HEK293 (cell line): ENCODE results near the gene SGSM2.
A peak's percentile ranks its signal among the peaks of the same experiment; 100 is the strongest.

Source experiments
- CTCF ChIA-PET: fragments of 350-600 bp; formaldehyde crosslinking; extraction: SDS; loops from one replicate; lab custom pipeline; 2021; ENCODE audit warnings: antibody characterized with exemption; lab: Yijun Ruan, JAX
- POLR2A ChIA-PET: fragments of 300-600 bp; formaldehyde crosslinking; extraction: SDS; loops from one replicate; lab custom pipeline; 2020; ENCODE audit warnings: antibody characterized with exemption, inconsistent platforms; lab: Yijun Ruan, JAX
- H3K27ac ChIP-seq: fragments of 200-500 bp; sonication (Bioruptor generic); 2 replicates; pipeline ENCODE4 v1.5.1; 2014; ENCODE audit warnings: low read depth, low read length, control low read depth, inconsistent platforms; ENCODE audit errors: extremely low read depth
- H3K36me3 ChIP-seq, 2 experiments: fragments of 200-500 bp in 1 of 2; sonication (Bioruptor generic) in 1 of 2; 1 replicate in 1 of 2; 2 replicates in 1 of 2; pipeline ENCODE4 v1.5.1; 2014 to 2017; ENCODE audit warnings: inconsistent platforms in 2 of 2, low read length in 2 of 2; ENCODE audit not compliant: control insufficient read depth in 2 of 2, insufficient read depth in 1 of 2
- H3K4me1 ChIP-seq: fragments of 200-500 bp; sonication (Bioruptor generic); 2 replicates; pipeline ENCODE4 v1.5.1; 2014; ENCODE audit warnings: mild to moderate bottlenecking, low read length, inconsistent platforms; ENCODE audit not compliant: control insufficient read depth, insufficient read depth
- H3K4me3 ChIP-seq: 2 replicates; pipeline ENCODE4 v1.5.1; 2011; ENCODE audit warnings: low read depth, mild to moderate bottlenecking, control low read depth, low read length, moderate library complexity
- H3K9me3 ChIP-seq: fragments of 200-500 bp; sonication (Bioruptor generic); 2 replicates; pipeline ENCODE4 v1.5.1; 2014; ENCODE audit warnings: low read depth, low read length, inconsistent platforms; ENCODE audit not compliant: control insufficient read depth, insufficient read depth
- AEBP2 ChIP-seq: fragments of 450-650 bp; formaldehyde crosslinking; IDR thresholded peaks from 2 replicates; pipeline ENCODE4 v1.5.1; 2016; ENCODE audit warnings: missing biosample characterization, missing genetic modification characterization, borderline replicate concordance
- BCL11A ChIP-seq: fragments of 450-650 bp; formaldehyde crosslinking; IDR thresholded peaks from 2 replicates; pipeline ENCODE4 v1.5.1; 2016; ENCODE audit warnings: low read depth, missing biosample characterization, missing genetic modification characterization
- ELK4 ChIP-seq: IDR thresholded peaks from 2 replicates; pipeline ENCODE4 v1.6.1; 2011; ENCODE audit warnings: mild to moderate bottlenecking, low read depth, low read length, borderline replicate concordance
- GFI1B ChIP-seq: fragments of 450-650 bp; formaldehyde crosslinking; IDR thresholded peaks from 2 replicates; pipeline ENCODE4 v1.5.1; 2016; ENCODE audit warnings: missing biosample characterization, missing genetic modification characterization
- HIC1 ChIP-seq: fragments of 450-650 bp; formaldehyde crosslinking; IDR thresholded peaks from 2 replicates; pipeline ENCODE4 v1.5.1; 2016; ENCODE audit warnings: missing biosample characterization, missing genetic modification characterization
- HOXD13 ChIP-seq: sonication (generic); formaldehyde crosslinking; IDR thresholded peaks from 2 replicates; pipeline ENCODE4 v1.8.0; 2022; ENCODE audit warnings: missing genetic modification reagents, borderline replicate concordance
- IKZF3 ChIP-seq: fragments of 450-650 bp; IDR thresholded peaks from 2 replicates; pipeline ENCODE4 v1.5.0; 2018; ENCODE audit warnings: missing biosample characterization, mild to moderate bottlenecking, missing genetic modification characterization, moderate library complexity
- KLF8 ChIP-seq: fragments of 450-650 bp; formaldehyde crosslinking; IDR thresholded peaks from 2 replicates; pipeline ENCODE4 v1.5.1; 2016; ENCODE audit warnings: missing biosample characterization, missing genetic modification characterization
- PRDM1 ChIP-seq: fragments of 450-650 bp; formaldehyde crosslinking; IDR thresholded peaks from 2 replicates; pipeline ENCODE4; 2016; ENCODE audit warnings: missing biosample characterization, missing genetic modification characterization
- ZFP3 ChIP-seq: fragments of 450-650 bp; formaldehyde crosslinking; IDR thresholded peaks from 2 replicates; pipeline ENCODE4 v1.5.1; 2016; ENCODE audit warnings: low read depth, missing biosample characterization, missing genetic modification characterization
- ZNF10 ChIP-seq: fragments of 450-650 bp; formaldehyde crosslinking; IDR thresholded peaks from 2 replicates; pipeline ENCODE4 v1.5.1; 2017; ENCODE audit warnings: missing biosample characterization, missing genetic modification characterization
- ZNF138 ChIP-seq: fragments of 450-650 bp; formaldehyde crosslinking; IDR thresholded peaks from 2 replicates; pipeline ENCODE4 v1.5.1; 2016; ENCODE audit warnings: missing biosample characterization, missing genetic modification characterization, borderline replicate concordance
- ZNF211 ChIP-seq: fragments of 450-650 bp; formaldehyde crosslinking; IDR thresholded peaks from 2 replicates; pipeline ENCODE4 v1.5.1; 2016; ENCODE audit warnings: low read depth, missing biosample characterization, missing genetic modification characterization
- ZNF26 ChIP-seq: fragments of 450-650 bp; formaldehyde crosslinking; IDR thresholded peaks from 2 replicates; pipeline ENCODE4 v1.5.1; 2016; ENCODE audit warnings: missing biosample characterization, missing genetic modification characterization
- ZNF266 ChIP-seq: fragments of 450-650 bp; formaldehyde crosslinking; IDR thresholded peaks from 2 replicates; pipeline ENCODE4 v1.5.1; 2016; ENCODE audit warnings: missing biosample characterization, missing genetic modification characterization, low read depth
- ZNF280C ChIP-seq: fragments of 450-650 bp; formaldehyde crosslinking; IDR thresholded peaks from 2 replicates; pipeline ENCODE4 v1.5.1; 2016; ENCODE audit warnings: missing biosample characterization, missing genetic modification characterization
- ZNF335 ChIP-seq: fragments of 450-650 bp; formaldehyde crosslinking; conservative IDR thresholded peaks from 2 replicates; pipeline ENCODE4 v1.5.1; 2016; ENCODE audit warnings: missing biosample characterization, missing genetic modification characterization
- ZNF366 ChIP-seq: fragments of 450-650 bp; formaldehyde crosslinking; conservative IDR thresholded peaks from 2 replicates; pipeline ENCODE4 v1.5.1; 2016; ENCODE audit warnings: missing biosample characterization, missing genetic modification characterization
- ZNF48 ChIP-seq: fragments of 450-650 bp; formaldehyde crosslinking; IDR thresholded peaks from 2 replicates; pipeline ENCODE4 v1.5.1; 2016; ENCODE audit warnings: missing biosample characterization, missing genetic modification characterization
- ZNF555 ChIP-seq: fragments of 450-650 bp; formaldehyde crosslinking; conservative IDR thresholded peaks from 2 replicates; pipeline ENCODE4 v1.5.1; 2017; ENCODE audit warnings: missing biosample characterization, mild to moderate bottlenecking, missing genetic modification characterization, inconsistent platforms
- ZNF792 ChIP-seq: fragments of 450-650 bp; formaldehyde crosslinking; IDR thresholded peaks from 2 replicates; pipeline ENCODE4 v1.5.1; 2016; ENCODE audit warnings: missing biosample characterization, missing genetic modification characterization
- ZSCAN4 ChIP-seq: fragments of 450-650 bp; formaldehyde crosslinking; IDR thresholded peaks from 2 replicates; pipeline ENCODE4 v1.5.1; 2017; ENCODE audit warnings: missing biosample characterization, missing genetic modification characterization

SGSM2 gene

GRCh38 chr17:2427215-2427614 lies 89.9 kb downstream of the SGSM2 start:
- POLR2A ChIA-PET = no interaction called here
- no peaks in the 10 kb centered on the region for H3K9me3 ChIP-seq
- H3K36me3 ChIP-seq = peaks cover 3 to 16% of the 10 kb centered on the region in 2 experiments; a peak in 2 of 3 replicates
- no peak for TF ChIP-seq ZNF335 (tag by site-specific recombination)
- TF ChIP-seq ZSCAN4 (tag by site-specific recombination) = no peak
- no peak for TF ChIP-seq ZNF26 (tag by site-specific recombination)
- TF ChIP-seq ZNF266 (tag by site-specific recombination) = no peak
- TF ChIP-seq ZNF138 (tag by site-specific recombination) = no peak
- no peak for TF ChIP-seq HOXD13 (CRISPR knock-in tag)
- no peak for TF ChIP-seq ZNF48 (tag by site-specific recombination)
- TF ChIP-seq ZNF280C = no peak
- no peak for TF ChIP-seq GFI1B
- TF ChIP-seq ELK4 = no peak
- no peak for TF ChIP-seq ZNF792 (tag by site-specific recombination)
- TF ChIP-seq ZNF555 = no peak
- TF ChIP-seq AEBP2 (tag by site-specific recombination) = no peak
- TF ChIP-seq BCL11A (tag by site-specific recombination) = no peak
- no peak for TF ChIP-seq ZNF10 (tag by site-specific recombination)
- TF ChIP-seq ZFP3 = no peak
- no peak for TF ChIP-seq ZNF211 (tag by site-specific recombination)
- TF ChIP-seq KLF8 (tag by site-specific recombination) = no peak
- TF ChIP-seq IKZF3 (tag by site-specific recombination) = no peak
- H3K4me3 ChIP-seq = no peak overlapping the region
- H3K27ac ChIP-seq = no peak overlapping the region
- no peaks in the 10 kb centered on the region for H3K4me1 ChIP-seq
- CTCF ChIA-PET = interaction anchor here (0.6 to 8.8 kb wide), 3 partner anchors 11 to 236 kb away, joined by 3 to 58 read pairs (median 8); no protein-coding TSS in a partner anchor

- POLR2A ChIA-PET = no interaction called here
- H3K27ac ChIP-seq = no peak overlapping the region
- H3K36me3 ChIP-seq = peaks cover 8 to 21% of the 10 kb centered on the region in 2 experiments
- no peaks in the 10 kb centered on the region for H3K4me1 ChIP-seq
- H3K4me3 ChIP-seq = no peak overlapping the region
- H3K9me3 ChIP-seq = no peaks in the 10 kb centered on the region
- CTCF ChIA-PET = interaction anchor here (0.6 to 8.8 kb wide), 5 partner anchors 12 to 248 kb away, joined by 3 to 58 read pairs (median 4); no protein-coding TSS in a partner anchor
- TF ChIP-seq PRDM1 (tag by site-specific recombination) (no peak), HIC1 (tag by site-specific recombination) (no peak), ZNF366 (tag by site-specific recombination) (0 out of 2 replicates have a peak, but pooled peaks have one; percentile 36)
Observed at GRCh38 chr17:2427910-2428309, 90.6 kb downstream of the SGSM2 start.
